Gastroesophageal sphincter (tissue), 3 donors: ENCODE measurements around the gene PCLO.

Experiments
- EP300 ChIP-seq: sonication (generic); formaldehyde crosslinking; IDR thresholded peaks from one replicate; pipeline ENCODE4 v1.6.1; 2017; ENCODE audit warnings: antibody characterized with exemption, mild to moderate bottlenecking
- POLR2A ChIP-seq, 2 donors: fragments of 450-650 bp; IDR thresholded peaks; one replicate each; pipeline ENCODE4 v1.6.1; 2017; ENCODE audit warnings: antibody characterized with exemption in 2 of 2, mild to moderate bottlenecking in 2 of 2, moderate library complexity in 1 of 2
- POLR2AphosphoS5 ChIP-seq: sonication (generic); formaldehyde crosslinking; IDR thresholded peaks from one replicate; pipeline ENCODE4 v1.6.1; 2017; ENCODE audit warnings: antibody characterized with exemption
- TF ChIP-seq, protein P1 (sequence below), 4 experiments: fragments of 200-600 bp in 2 of 4; fragments of 450-650 bp in 2 of 4; sonication (generic) in 1 of 4; IDR thresholded peaks; one replicate each; pipeline ENCODE4 v1.5.1; 2017 to 2019; ENCODE audit warnings: antibody characterized with exemption in 4 of 4, mild to moderate bottlenecking in 2 of 4, moderate library complexity in 2 of 4

DNA sequence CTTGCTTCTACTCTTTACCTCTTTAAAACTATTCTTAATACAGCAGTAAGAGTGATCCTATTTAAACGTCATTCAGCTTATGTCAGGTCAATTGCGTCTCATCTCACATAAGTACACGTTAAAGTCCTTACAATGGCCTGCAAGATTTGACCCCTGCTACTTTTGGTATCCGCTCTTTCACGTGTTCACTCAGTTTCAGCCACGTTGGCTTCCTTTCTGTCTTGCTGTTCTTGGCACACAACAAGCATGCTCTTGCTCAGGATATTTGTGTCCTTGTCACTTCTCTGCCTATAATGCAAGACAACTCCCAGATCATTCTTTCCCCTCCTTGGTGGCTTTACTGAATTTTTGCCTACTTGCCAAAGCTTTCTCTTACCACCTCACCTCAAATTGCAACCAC, 296.8 kb downstream of the PCLO start:
- TF ChIP-seq, protein P1, sequence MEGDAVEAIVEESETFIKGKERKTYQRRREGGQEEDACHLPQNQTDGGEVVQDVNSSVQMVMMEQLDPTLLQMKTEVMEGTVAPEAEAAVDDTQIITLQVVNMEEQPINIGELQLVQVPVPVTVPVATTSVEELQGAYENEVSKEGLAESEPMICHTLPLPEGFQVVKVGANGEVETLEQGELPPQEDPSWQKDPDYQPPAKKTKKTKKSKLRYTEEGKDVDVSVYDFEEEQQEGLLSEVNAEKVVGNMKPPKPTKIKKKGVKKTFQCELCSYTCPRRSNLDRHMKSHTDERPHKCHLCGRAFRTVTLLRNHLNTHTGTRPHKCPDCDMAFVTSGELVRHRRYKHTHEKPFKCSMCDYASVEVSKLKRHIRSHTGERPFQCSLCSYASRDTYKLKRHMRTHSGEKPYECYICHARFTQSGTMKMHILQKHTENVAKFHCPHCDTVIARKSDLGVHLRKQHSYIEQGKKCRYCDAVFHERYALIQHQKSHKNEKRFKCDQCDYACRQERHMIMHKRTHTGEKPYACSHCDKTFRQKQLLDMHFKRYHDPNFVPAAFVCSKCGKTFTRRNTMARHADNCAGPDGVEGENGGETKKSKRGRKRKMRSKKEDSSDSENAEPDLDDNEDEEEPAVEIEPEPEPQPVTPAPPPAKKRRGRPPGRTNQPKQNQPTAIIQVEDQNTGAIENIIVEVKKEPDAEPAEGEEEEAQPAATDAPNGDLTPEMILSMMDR (IDR thresholded peaks at IDR 0.05), result no peak
- TF ChIP-seq POLR2AphosphoS5 (no peak), POLR2A (IDR thresholded peaks at IDR 0.05) (no peak), EP300 (no peak)
